HEK293 (cell line): Measurements from ENCODE around the gene ZNF865.

ENCODE experiments used
- CTCF ChIA-PET: fragments of 350-600 bp; formaldehyde crosslinking; extraction: SDS; loops from one replicate; lab custom pipeline; 2021; ENCODE audit warnings: antibody characterized with exemption; lab: Yijun Ruan, JAX
- POLR2A ChIA-PET: fragments of 300-600 bp; formaldehyde crosslinking; extraction: SDS; loops from one replicate; lab custom pipeline; 2020; ENCODE audit warnings: antibody characterized with exemption, inconsistent platforms; lab: Yijun Ruan, JAX
- H3K27ac ChIP-seq: fragments of 200-500 bp; sonication (Bioruptor generic); 2 replicates; pipeline ENCODE4 v1.5.1; 2014; ENCODE audit warnings: low read depth, low read length, control low read depth, inconsistent platforms; ENCODE audit errors: extremely low read depth
- H3K36me3 ChIP-seq, 2 experiments: fragments of 200-500 bp in 1 of 2; sonication (Bioruptor generic) in 1 of 2; 1 replicate in 1 of 2; 2 replicates in 1 of 2; pipeline ENCODE4 v1.5.1; 2014 to 2017; ENCODE audit warnings: inconsistent platforms in 2 of 2, low read length in 2 of 2; ENCODE audit not compliant: control insufficient read depth in 2 of 2, insufficient read depth in 1 of 2
- H3K4me1 ChIP-seq: fragments of 200-500 bp; sonication (Bioruptor generic); 2 replicates; pipeline ENCODE4 v1.5.1; 2014; ENCODE audit warnings: mild to moderate bottlenecking, low read length, inconsistent platforms; ENCODE audit not compliant: control insufficient read depth, insufficient read depth
- H3K4me3 ChIP-seq: 2 replicates; pipeline ENCODE4 v1.5.1; 2011; ENCODE audit warnings: low read depth, mild to moderate bottlenecking, control low read depth, low read length, moderate library complexity
- H3K9me3 ChIP-seq: fragments of 200-500 bp; sonication (Bioruptor generic); 2 replicates; pipeline ENCODE4 v1.5.1; 2014; ENCODE audit warnings: low read depth, low read length, inconsistent platforms; ENCODE audit not compliant: control insufficient read depth, insufficient read depth
- ELK4 ChIP-seq: IDR thresholded peaks from 2 replicates; pipeline ENCODE4 v1.6.1; 2011; ENCODE audit warnings: mild to moderate bottlenecking, low read depth, low read length, borderline replicate concordance
- GFI1B ChIP-seq: fragments of 450-650 bp; formaldehyde crosslinking; IDR thresholded peaks from 2 replicates; pipeline ENCODE4 v1.5.1; 2016; ENCODE audit warnings: missing biosample characterization, missing genetic modification characterization
- GLIS1 ChIP-seq: fragments of 450-650 bp; formaldehyde crosslinking; IDR thresholded peaks from 2 replicates; pipeline ENCODE4 v1.5.1; 2016; ENCODE audit warnings: missing biosample characterization, missing genetic modification characterization
- INSM2 ChIP-seq: fragments of 450-650 bp; formaldehyde crosslinking; IDR thresholded peaks from 2 replicates; pipeline ENCODE4 v1.5.1; 2016; ENCODE audit warnings: missing biosample characterization, missing genetic modification characterization
- KLF1 ChIP-seq: fragments of 450-650 bp; formaldehyde crosslinking; IDR thresholded peaks from 2 replicates; pipeline ENCODE4 v1.5.1; 2016; ENCODE audit warnings: missing biosample characterization, missing genetic modification characterization
- KLF10 ChIP-seq: fragments of 450-650 bp; IDR thresholded peaks from 2 replicates; pipeline ENCODE4 v1.5.1; 2018; ENCODE audit warnings: missing biosample characterization, mild to moderate bottlenecking, missing genetic modification characterization
- KLF9 ChIP-seq: fragments of 450-650 bp; formaldehyde crosslinking; IDR thresholded peaks from 2 replicates; pipeline ENCODE4 v1.5.1; 2016; ENCODE audit warnings: missing biosample characterization, missing genetic modification characterization, low read depth
- PRDM10 ChIP-seq: fragments of 450-650 bp; formaldehyde crosslinking; IDR thresholded peaks from 2 replicates; pipeline ENCODE4 v1.5.1; 2016; ENCODE audit warnings: missing biosample characterization, missing genetic modification characterization
- SALL2 ChIP-seq: fragments of 450-650 bp; formaldehyde crosslinking; IDR thresholded peaks from 2 replicates; pipeline ENCODE4 v1.5.0; 2017; ENCODE audit warnings: missing biosample characterization, mild to moderate bottlenecking, missing genetic modification characterization, borderline replicate concordance
- ZBTB20 ChIP-seq: fragments of 450-650 bp; formaldehyde crosslinking; IDR thresholded peaks from 2 replicates; pipeline ENCODE4 v1.5.1; 2016; ENCODE audit warnings: missing biosample characterization, missing genetic modification characterization
- ZBTB49 ChIP-seq: fragments of 450-650 bp; formaldehyde crosslinking; IDR thresholded peaks from 2 replicates; pipeline ENCODE4 v1.5.1; 2016; ENCODE audit warnings: missing biosample characterization, missing genetic modification characterization, low read depth
- ZBTB8A ChIP-seq: fragments of 450-650 bp; formaldehyde crosslinking; IDR thresholded peaks from 2 replicates; pipeline ENCODE4 v1.5.1; 2016; ENCODE audit warnings: missing biosample characterization, missing genetic modification characterization
- ZNF184 ChIP-seq: fragments of 450-650 bp; IDR thresholded peaks from 2 replicates; pipeline ENCODE4 v1.5.1; 2018; ENCODE audit warnings: missing biosample characterization, mild to moderate bottlenecking, missing genetic modification characterization
- ZNF221 ChIP-seq: fragments of 450-650 bp; formaldehyde crosslinking; IDR thresholded peaks from 2 replicates; pipeline ENCODE4 v1.5.1; 2017; ENCODE audit warnings: missing biosample characterization, missing genetic modification characterization, borderline replicate concordance
- ZNF23 ChIP-seq: fragments of 450-650 bp; formaldehyde crosslinking; IDR thresholded peaks from 2 replicates; pipeline ENCODE4 v1.5.1; 2016; ENCODE audit warnings: missing biosample characterization, missing genetic modification characterization, borderline replicate concordance
- ZNF248 ChIP-seq: fragments of 450-650 bp; formaldehyde crosslinking; IDR thresholded peaks from 2 replicates; pipeline ENCODE4 v1.5.1; 2017; ENCODE audit warnings: missing biosample characterization, missing genetic modification characterization
- ZNF335 ChIP-seq: fragments of 450-650 bp; formaldehyde crosslinking; conservative IDR thresholded peaks from 2 replicates; pipeline ENCODE4 v1.5.1; 2016; ENCODE audit warnings: missing biosample characterization, missing genetic modification characterization
- ZNF600 ChIP-seq: fragments of 450-650 bp; formaldehyde crosslinking; IDR thresholded peaks from 2 replicates; pipeline ENCODE4 v1.5.1; 2016; ENCODE audit warnings: missing biosample characterization, missing genetic modification characterization
- ZNF621 ChIP-seq: fragments of 450-650 bp; formaldehyde crosslinking; IDR thresholded peaks from 2 replicates; pipeline ENCODE4 v1.5.1; 2017; ENCODE audit warnings: missing biosample characterization, missing genetic modification characterization
- ZNF639 ChIP-seq: fragments of 450-650 bp; formaldehyde crosslinking; IDR thresholded peaks from 2 replicates; pipeline ENCODE4 v1.5.1; 2016; ENCODE audit warnings: missing biosample characterization, missing genetic modification characterization
- ZNF660 ChIP-seq: fragments of 450-650 bp; IDR thresholded peaks from 2 replicates; pipeline ENCODE4 v1.5.1; 2018; ENCODE audit warnings: missing biosample characterization, mild to moderate bottlenecking, missing genetic modification characterization
- ZNF664 ChIP-seq: fragments of 450-650 bp; formaldehyde crosslinking; IDR thresholded peaks from 2 replicates; pipeline ENCODE4 v1.5.1; 2016; ENCODE audit warnings: missing biosample characterization, missing genetic modification characterization
- ZNF776 ChIP-seq: fragments of 450-650 bp; formaldehyde crosslinking; IDR thresholded peaks from 2 replicates; pipeline ENCODE4 v1.5.0; 2017; ENCODE audit warnings: missing biosample characterization, missing genetic modification characterization, borderline replicate concordance
- ZNF792 ChIP-seq: fragments of 450-650 bp; formaldehyde crosslinking; IDR thresholded peaks from 2 replicates; pipeline ENCODE4 v1.5.1; 2016; ENCODE audit warnings: missing biosample characterization, missing genetic modification characterization
- ZSCAN5A ChIP-seq: fragments of 450-650 bp; formaldehyde crosslinking; IDR thresholded peaks from 2 replicates; pipeline ENCODE4 v1.5.1; 2016; ENCODE audit warnings: missing biosample characterization, missing genetic modification characterization

The ZNF865 gene

GRCh38 chr19:55590617-55591016 lies 14.8 kb upstream of the ZNF865 start (continued):
- no peak for TF ChIP-seq ZSCAN5A
- TF ChIP-seq INSM2 = no peak
- no peak for TF ChIP-seq ZNF23
- TF ChIP-seq ZNF792 (tag by site-specific recombination) = no peak
- no peak for TF ChIP-seq ZNF248
- no peak for TF ChIP-seq ELK4
- TF ChIP-seq KLF1 (tag by site-specific recombination) = peak; percentile 59
- TF ChIP-seq GLIS1 = no peak
- no peak for TF ChIP-seq ZNF660
- no peak for TF ChIP-seq ZBTB8A (tag by site-specific recombination)
- no peak for TF ChIP-seq ZNF664
- TF ChIP-seq ZNF639 (tag by site-specific recombination) = no peak
- no peak for TF ChIP-seq SALL2 (tag by site-specific recombination)
- no peak for TF ChIP-seq ZBTB20 (tag by site-specific recombination)
- TF ChIP-seq ZBTB49 = no peak
- TF ChIP-seq ZNF621 (tag by site-specific recombination) = no peak
- no peak for TF ChIP-seq ZNF600
- TF ChIP-seq ZNF184 (tag by site-specific recombination) = no peak
- peak; percentile 89 for TF ChIP-seq KLF10 (tag by site-specific recombination)
- TF ChIP-seq ZNF776 = no peak
- TF ChIP-seq GFI1B (tag by site-specific recombination) = no peak
- peak; percentile 90 for TF ChIP-seq KLF9 (tag by site-specific recombination)
- TF ChIP-seq ZNF221 = no peak

GRCh38 chr19:55591555-55591954 lies 13.9 kb upstream of the ZNF865 start:
- peaks cover 4% of the 10 kb centered on the region for H3K4me1 ChIP-seq
- H3K4me3 ChIP-seq = no peak overlapping the region
- no peak for TF ChIP-seq ZNF335 (tag by site-specific recombination)
- peak; percentile 98 for TF ChIP-seq PRDM10 (tag by site-specific recombination)
- ChIA-PET CTCF (no interaction called here), POLR2A (interaction anchor here (0.6 kb wide), 1 partner anchor 115 kb away, joined by 4 read pairs; no protein-coding TSS in a partner anchor)
- H3K9me3 ChIP-seq = no peaks in the 10 kb centered on the region
- H3K36me3 ChIP-seq = peaks cover 7 to 28% of the 10 kb centered on the region in 2 experiments
- H3K27ac ChIP-seq = no peak overlapping the region
